PC-3 (cell line): ENCODE data around the gene FAAP100. TPM values are rescaled to one million over a fixed set of nuclear protein-coding genes. Genes with fewer than 3 reads are reported as not detected.

Experiments
- ATAC-seq: fragments of 200-7000 bp; cut with Tn5 transposase; 2 replicates; pipeline ENCODE4 v1.9.1; 2020; ENCODE audit warnings: mild to moderate bottlenecking, moderate library complexity
- BruUV-seq: library from RNA; stranded (reverse); fragments of 400-500 nt; replicated peaks from 2 replicates; lab custom pipeline; 2021; lab: Mats Ljungman, UMichigan
- CTCF ChIA-PET: fragments of 300-600 bp; sonication (Branson Sonifier 250); formaldehyde crosslinking; loops from one replicate; lab custom pipeline; 2022; ENCODE audit warnings: antibody characterized with exemption; lab: Charles Lee
- POLR2A ChIA-PET: fragments of 300-600 bp; sonication (Branson Sonifier 250); formaldehyde crosslinking; loops from one replicate; lab custom pipeline; 2022; ENCODE audit warnings: antibody characterized with exemption; ENCODE audit not compliant: unreplicated experiment; lab: Charles Lee
- DNase-seq: peaks from one replicate; pipeline ENCODE4 v3.0.0-alpha.2; 2015
- H2AFZ ChIP-seq: fragments of 300-600 bp; sonication (generic); 2 replicates; pipeline ENCODE4 v1.6.0; 2016; ENCODE audit warnings: antibody characterized with exemption, low read length
- H3F3A ChIP-seq: fragments of 300-600 bp; sonication (generic); one replicate; pipeline ENCODE4 v1.6.0; 2017; ENCODE audit warnings: antibody characterized with exemption, low read length, control low read depth, mild to moderate bottlenecking; ENCODE audit not compliant: unreplicated experiment
- H3K27ac ChIP-seq: fragments of 300-600 bp; sonication (generic); 2 replicates; pipeline ENCODE4 v1.5.1; 2016; ENCODE audit warnings: mild to moderate bottlenecking, low read length
- H3K27me3 ChIP-seq: fragments of 300-600 bp; sonication (generic); 2 replicates; pipeline ENCODE4 v1.6.1; 2016; ENCODE audit warnings: low read length, mixed read lengths
- H3K36me3 ChIP-seq: fragments of 300-600 bp; sonication (generic); 2 replicates; pipeline ENCODE4 v1.6.1; 2016; ENCODE audit warnings: low read depth, mixed run types, low read length, mixed read lengths
- H3K4me1 ChIP-seq: fragments of 300-600 bp; sonication (generic); 2 replicates; pipeline ENCODE4 v1.5.1; 2016; ENCODE audit warnings: low read length; ENCODE audit not compliant: insufficient read depth
- H3K4me2 ChIP-seq: fragments of 300-600 bp; sonication (generic); 2 replicates; pipeline ENCODE4 v1.6.0; 2016; ENCODE audit warnings: low read length
- H3K4me3 ChIP-seq: fragments of 300-600 bp; sonication (generic); 2 replicates; pipeline ENCODE4 v1.5.1; 2016; ENCODE audit warnings: mild to moderate bottlenecking, low read length, mixed read lengths
- H3K79me2 ChIP-seq: fragments of 300-600 bp; sonication (generic); 2 replicates; pipeline ENCODE4 v1.6.1; 2017; ENCODE audit warnings: low read length, mixed read lengths
- H3K9ac ChIP-seq: fragments of 300-600 bp; sonication (generic); 2 replicates; pipeline ENCODE4 v1.6.0; 2016; ENCODE audit warnings: mild to moderate bottlenecking, low read length
- H3K9me2 ChIP-seq: fragments of 300-600 bp; sonication (generic); replicated peaks from 2 replicates; pipeline ENCODE4 v1.6.1; 2016; ENCODE audit warnings: mixed run types, low read length, mixed read lengths
- H3K9me3 ChIP-seq: fragments of 300-600 bp; sonication (generic); 2 replicates; pipeline ENCODE4 v1.6.1; 2016; ENCODE audit warnings: low read length, mixed read lengths
- H4K20me1 ChIP-seq: fragments of 300-600 bp; sonication (generic); 2 replicates; pipeline ENCODE4 v1.6.1; 2016; ENCODE audit warnings: low read length, mixed read lengths
- CTCF ChIP-seq: fragments of 300-600 bp; sonication (generic); conservative IDR thresholded peaks from 2 replicates; pipeline ENCODE4 v1.5.1; 2017; ENCODE audit warnings: antibody characterized with exemption, low read depth, mild to moderate bottlenecking, low read length
- EZH2 ChIP-seq: fragments of 300-600 bp; sonication (generic); IDR thresholded peaks from one replicate; pipeline ENCODE4 v1.6.1; 2017; ENCODE audit warnings: antibody characterized with exemption, mild to moderate bottlenecking, low read length; ENCODE audit not compliant: unreplicated experiment
- EZH2phosphoT487 ChIP-seq: fragments of 300-600 bp; sonication (generic); IDR thresholded peaks from 2 replicates; pipeline ENCODE4 v1.6.1; 2018; ENCODE audit warnings: mild to moderate bottlenecking, antibody characterized with exemption, low read length, borderline replicate concordance
- intact Hi-C: fragments of 100-400 bp; cut with micrococcal nuclease; formaldehyde crosslinking; loops from 2 replicates; pipeline ENCODE4 v1.9.0; 2023
- total RNA-seq: library from RNA; depleted of rRNA; stranded (reverse); fragments of >200 nt; gene quantifications from 2 replicates; pipeline ENCODE4 v1.2.3, GENCODE V29; 2014

Gene FAAP100
- total RNA-seq, 1 experiment from 2014 or later, result 23.3 TPM

GRCh38 chr17:81568416-81568815 is 16.3 kb upstream of the FAAP100 start:
- H3K9ac ChIP-seq, result no peak overlapping the region
- H3K4me2 ChIP-seq, result no peak overlapping the region
- TF ChIP-seq EZH2phosphoT487 (no peak), EZH2 (no peak)
- H3K79me2 ChIP-seq, result peaks cover 21% of the 10 kb centered on the region
- ATAC-seq (no peak), DNase-seq (no peak)
- H4K20me1 ChIP-seq, result peaks cover 24% of the 10 kb centered on the region
- intact Hi-C loops, result no loop called here
- H3K27ac ChIP-seq, result no peak overlapping the region
- H3K36me3 ChIP-seq, result peaks cover 66% of the 10 kb centered on the region
- CTCF ChIA-PET, result interaction anchor here (0.7 kb wide), 1 partner anchor 52 kb away, joined by 15 read pairs; no protein-coding TSS in a partner anchor
- H3K9me3 ChIP-seq, result no peaks in the 10 kb centered on the region
- POLR2A ChIA-PET, result interaction anchor here (0.7 kb wide), 1 partner anchor 949 kb away, joined by 3 read pairs; no protein-coding TSS in a partner anchor
- no peaks in the 10 kb centered on the region for H3K27me3 ChIP-seq
- no peak overlapping the region for H2AFZ ChIP-seq
- BruUV-seq, result no TSS peak
- H3K4me1 ChIP-seq, result peaks cover 30% of the 10 kb centered on the region
- H3K9me2 ChIP-seq, result no peaks in the 10 kb centered on the region
- H3F3A ChIP-seq, result peaks cover 11% of the 10 kb centered on the region
- H3K4me3 ChIP-seq, result no peak overlapping the region

GRCh38 chr17:81567191-81567590 is 15.0 kb upstream of the FAAP100 start:
- peaks cover 13% of the 10 kb centered on the region for H3K79me2 ChIP-seq
- peak overlapping the region; percentile 29 for H3K4me3 ChIP-seq
- H2AFZ ChIP-seq, result no peak overlapping the region
- no peaks in the 10 kb centered on the region for H3K27me3 ChIP-seq
- no peaks in the 10 kb centered on the region for H3K9me3 ChIP-seq
- H3K4me2 ChIP-seq, result peak overlapping the region; percentile 76
- H3K9me2 ChIP-seq, result no peaks in the 10 kb centered on the region
- TF ChIP-seq EZH2 (no peak), CTCF (no peak), EZH2phosphoT487 (no peak)
- ChIA-PET POLR2A (interaction anchor here (0.6 kb wide), 1 partner anchor 11 kb away, joined by 4 read pairs; no protein-coding TSS in a partner anchor), CTCF (interaction anchor here (1.0 kb wide), 1 partner anchor 48 kb away, joined by 3 read pairs; no protein-coding TSS in a partner anchor)
- no TSS peak for BruUV-seq
- H3F3A ChIP-seq, result peaks cover 11% of the 10 kb centered on the region
- ATAC-seq (peak; percentile 8), DNase-seq (no peak)
- peaks cover 76% of the 10 kb centered on the region for H3K36me3 ChIP-seq
- H4K20me1 ChIP-seq, result peaks cover 24% of the 10 kb centered on the region
- peaks cover 30% of the 10 kb centered on the region for H3K4me1 ChIP-seq
- H3K27ac ChIP-seq, result peak overlapping the region; percentile 63
- intact Hi-C loops, result loop anchor here (1.0 kb wide), 1 partner anchor 9 kb away; no protein-coding TSS in a partner anchor
- no peak overlapping the region for H3K9ac ChIP-seq

- POLR2A ChIA-PET, result interaction anchor here (0.5 to 0.6 kb wide), 4 partner anchors 10 to 224 kb away, joined by 3 to 6 read pairs (median 4); no protein-coding TSS in a partner anchor
- H3K4me2 ChIP-seq, result peak overlapping the region; percentile 76
- H3K4me3 ChIP-seq, result peak overlapping the region; percentile 29; the same call in 1 of the 2 replicates
- peaks cover 11% of the 10 kb centered on the region for H3F3A ChIP-seq
- no peaks in the 10 kb centered on the region for H3K27me3 ChIP-seq
- peaks cover 24% of the 10 kb centered on the region for H4K20me1 ChIP-seq
- H3K36me3 ChIP-seq, result peaks cover 79% of the 10 kb centered on the region
- H3K9ac ChIP-seq, result no peak overlapping the region
- no peak overlapping the region for H2AFZ ChIP-seq
- peak overlapping the region; percentile 63 for H3K27ac ChIP-seq
- ATAC-seq, result peak; percentile 89
- intact Hi-C loops, result loop anchor here (1.0 kb wide), 1 partner anchor 10 kb away; no protein-coding TSS in a partner anchor
- peaks cover 13% of the 10 kb centered on the region for H3K79me2 ChIP-seq
- no TSS peak for BruUV-seq
- peaks cover 35% of the 10 kb centered on the region for H3K4me1 ChIP-seq
- no peaks in the 10 kb centered on the region for H3K9me2 ChIP-seq
- DNase-seq, result peak; percentile 87
- CTCF ChIA-PET, result interaction anchor here (1.0 kb wide), 1 partner anchor 48 kb away, joined by 3 read pairs; no protein-coding TSS in a partner anchor
- no peaks in the 10 kb centered on the region for H3K9me3 ChIP-seq
- TF ChIP-seq CTCF (no peak), EZH2 (no peak), EZH2phosphoT487 (no peak)
These were observed 14.4 kb upstream of the FAAP100 start for GRCh38 chr17:81566461-81567126.
